H9 (cell line): ENCODE data around the gene IQCN. TPM values are rescaled to one million over a fixed set of nuclear protein-coding genes. Genes with fewer than 3 reads are reported as not detected.

Experiments used
- DNase-seq: peaks from one replicate; pipeline ENCODE4 v3.0.0-alpha.2; 2017
- H2AFZ ChIP-seq: one replicate; pipeline ENCODE4 v1.6.1; 2013; ENCODE audit warnings: mild to moderate bottlenecking, low read length, control low read depth, moderate library complexity
- H2AK5ac ChIP-seq: 2 replicates; pipeline ENCODE4 v1.6.1; 2013; ENCODE audit warnings: low read length, control low read depth, mixed read lengths; ENCODE audit not compliant: insufficient read length
- H2BK120ac ChIP-seq: one replicate; pipeline ENCODE4 v1.6.1; 2013; ENCODE audit warnings: low read depth, mild to moderate bottlenecking, low read length, control low read depth, inconsistent platforms; ENCODE audit not compliant: poor library complexity, severe bottlenecking
- H2BK12ac ChIP-seq: 2 replicates; pipeline ENCODE4 v1.6.1; 2013; ENCODE audit warnings: low read length, control low read depth, mixed read lengths, low read depth; ENCODE audit not compliant: insufficient read length
- H2BK15ac ChIP-seq: 2 replicates; pipeline ENCODE4 v1.6.1; 2013; ENCODE audit warnings: low read depth, low read length, control low read depth
- H2BK20ac ChIP-seq: one replicate; pipeline ENCODE4 v1.6.1; 2013; ENCODE audit warnings: low read depth, mild to moderate bottlenecking, low read length, control low read depth, inconsistent platforms; ENCODE audit not compliant: poor library complexity, severe bottlenecking
- H2BK5ac ChIP-seq: 2 replicates; pipeline ENCODE4 v1.6.1; 2013; ENCODE audit warnings: low read length, control low read depth, mixed read lengths; ENCODE audit not compliant: insufficient read length
- H3K14ac ChIP-seq: 2 replicates; pipeline ENCODE4 v1.6.1; 2013; ENCODE audit warnings: low read length, control low read depth; ENCODE audit not compliant: insufficient read depth
- H3K18ac ChIP-seq: 2 replicates; pipeline ENCODE4 v1.6.1; 2013; ENCODE audit warnings: low read depth, mild to moderate bottlenecking, mixed read lengths, low read length, control low read depth; ENCODE audit not compliant: insufficient read length
- H3K23ac ChIP-seq: 2 replicates; pipeline ENCODE4 v1.6.1; 2013; ENCODE audit warnings: low read length, control low read depth, mixed read lengths, low read depth; ENCODE audit not compliant: insufficient read length
- H3K23me2 ChIP-seq: 2 replicates; pipeline ENCODE4 v1.6.1; 2013; ENCODE audit warnings: low read depth, mild to moderate bottlenecking, mixed read lengths, low read length, control low read depth; ENCODE audit not compliant: insufficient read length, poor library complexity, severe bottlenecking
- H3K27ac ChIP-seq: 2 replicates; pipeline ENCODE4 v1.5.1; 2013; ENCODE audit warnings: low read length, control low read depth, mixed read lengths, low read depth; ENCODE audit not compliant: insufficient read length
- H3K27me3 ChIP-seq: 2 replicates; pipeline ENCODE4 v1.6.1; 2013; ENCODE audit warnings: low read length, control low read depth, inconsistent platforms; ENCODE audit not compliant: insufficient read depth
- H3K4ac ChIP-seq: 2 replicates; pipeline ENCODE4 v1.6.1; 2013; ENCODE audit warnings: low read depth, mild to moderate bottlenecking, control low read depth, inconsistent platforms, low read length, moderate library complexity
- H3K4me1 ChIP-seq: 2 replicates; pipeline ENCODE4 v1.6.1; 2013; ENCODE audit warnings: low read length, control low read depth, inconsistent platforms; ENCODE audit not compliant: insufficient read depth
- H3K4me2 ChIP-seq: 2 replicates; pipeline ENCODE4 v1.6.1; 2013; ENCODE audit warnings: low read length, control low read depth, mixed read lengths; ENCODE audit not compliant: insufficient read length, insufficient read depth
- H3K56ac ChIP-seq: 2 replicates; pipeline ENCODE4 v1.6.1; 2013; ENCODE audit warnings: low read depth, mild to moderate bottlenecking, mixed read lengths, low read length, control low read depth; ENCODE audit not compliant: insufficient read length
- H3K79me1 ChIP-seq: 2 replicates; pipeline ENCODE4 v1.6.1; 2013; ENCODE audit warnings: low read depth, mild to moderate bottlenecking, moderate library complexity, low read length, control low read depth, inconsistent platforms; ENCODE audit not compliant: insufficient read depth, poor library complexity, severe bottlenecking
- H3K79me2 ChIP-seq: 2 replicates; pipeline ENCODE4 v1.6.1; 2013; ENCODE audit warnings: low read length, control low read depth, inconsistent platforms; ENCODE audit not compliant: insufficient read depth
- H3K9ac ChIP-seq: 2 replicates; pipeline ENCODE4 v1.6.1; 2013; ENCODE audit warnings: low read length, control low read depth, mixed read lengths; ENCODE audit not compliant: insufficient read length; ENCODE audit errors: extremely low read depth
- H3K9me3 ChIP-seq: one replicate; pipeline ENCODE4 v1.6.1; 2013; ENCODE audit warnings: low read depth, low read length, inconsistent platforms; ENCODE audit not compliant: control insufficient read depth
- H3T11ph ChIP-seq: one replicate; pipeline ENCODE4 v1.6.1; 2013; ENCODE audit warnings: mild to moderate bottlenecking, low read length, control low read depth, inconsistent platforms
- H4K20me1 ChIP-seq: one replicate; pipeline ENCODE4 v1.6.1; 2013; ENCODE audit not compliant: control insufficient read depth, insufficient read length, insufficient read depth
- H4K5ac ChIP-seq: 2 replicates; pipeline ENCODE4 v1.6.1; 2013; ENCODE audit warnings: low read depth, mild to moderate bottlenecking, mixed read lengths, low read length, control low read depth; ENCODE audit not compliant: insufficient read length
- H4K8ac ChIP-seq: replicated peaks from 2 replicates; pipeline ENCODE4 v1.6.1; 2013; ENCODE audit warnings: low read length, control low read depth, mixed read lengths, low read depth; ENCODE audit not compliant: insufficient read length
- H4K91ac ChIP-seq: 2 replicates; pipeline ENCODE4 v1.6.1; 2013; ENCODE audit warnings: low read depth, mild to moderate bottlenecking, moderate library complexity, mixed read lengths, low read length, control low read depth; ENCODE audit not compliant: insufficient read length
- H3K27ac Mint-ChIP-seq, 3 experiments: 2 replicates in 2 of 3; 3 replicates in 1 of 3; pipeline ENCODE4 v1.8.0; 2020 to 2021; ENCODE audit warnings: mixed read lengths in 3 of 3, mild to moderate bottlenecking in 1 of 3, moderate library complexity in 1 of 3
- H3K27me3 Mint-ChIP-seq: 2 replicates; pipeline ENCODE4 v1.8.0; 2021; ENCODE audit warnings: low read depth, mild to moderate bottlenecking, moderate library complexity, mixed read lengths
- H3K36me3 Mint-ChIP-seq, 3 experiments: 2 replicates in 2 of 3; 3 replicates in 1 of 3; pipeline ENCODE4 v1.8.0; 2020 to 2021; ENCODE audit warnings: low read depth in 3 of 3, mixed read lengths in 3 of 3; ENCODE audit not compliant: insufficient read depth in 1 of 3
- H3K4me1 Mint-ChIP-seq, 2 experiments: 2 replicates each; pipeline ENCODE4 v1.8.0; 2020; ENCODE audit warnings: mixed read lengths in 2 of 2
- H3K4me3 Mint-ChIP-seq, 2 experiments: 2 replicates in 1 of 2; 3 replicates in 1 of 2; pipeline ENCODE4 v1.8.0; 2020 to 2021; ENCODE audit warnings: mild to moderate bottlenecking in 2 of 2, mixed read lengths in 2 of 2, moderate library complexity in 1 of 2
- H3K9me3 Mint-ChIP-seq, 2 experiments: 2 replicates in 1 of 2; 3 replicates in 1 of 2; pipeline ENCODE4 v1.8.0; 2020; ENCODE audit warnings: mild to moderate bottlenecking in 2 of 2, mixed read lengths in 2 of 2, moderate library complexity in 1 of 2
- CTCF ChIP-seq: fragments of 200-600 bp; sonication (generic); conservative IDR thresholded peaks from 3 replicates; pipeline ENCODE4 v1.8.0; 2021; ENCODE audit warnings: antibody characterized with exemption, mild to moderate bottlenecking
- WGBS: extraction: QIAGEN DNeasy Blood & Tissue Kit; methylation state at CpG from one replicate; pipeline ENCODE4 v1.1.7; 2013; ENCODE audit warnings: missing lambda C conversion rate, low lambda C conversion rate, mixed read lengths; ENCODE audit not compliant: insufficient read length; ENCODE audit errors: extremely low coverage; 5-methylcytosine and 5-hydroxymethylcytosine counted together
- total RNA-seq: library from RNA; stranded (reverse); gene quantifications from 2 replicates; pipeline ENCODE4 v1.2.1, GENCODE V29; 2021

The IQCN gene
- total RNA-seq, 1 experiment from 2014 or later, result 0.39 TPM

- Histone ChIP-seq H3K4me1 (no peaks in the 10 kb centered on the region), H2BK20ac (no peak overlapping the region), H3K9ac (peak overlapping the region; percentile 46), H2AK5ac (no peak overlapping the region), H2BK120ac (no peak overlapping the region), H3K14ac (no peak overlapping the region), H2BK12ac (no peak overlapping the region), H3K4ac (no peak overlapping the region), H3K27me3 (no peaks in the 10 kb centered on the region), H3T11ph (no peak overlapping the region), H4K20me1 (no peaks in the 10 kb centered on the region), H3K79me1 (peaks cover 3% of the 10 kb centered on the region), H4K5ac (no peak overlapping the region), H3K18ac (no peak overlapping the region), H3K23ac (no peak overlapping the region), H3K56ac (no peak overlapping the region), H3K4me2 (peak overlapping the region; percentile 59), H2BK15ac (no peak overlapping the region), H2BK5ac (no peak overlapping the region), H4K8ac (no peak overlapping the region), H4K91ac (no peak overlapping the region), H3K9me3 (no peaks in the 10 kb centered on the region), H3K23me2 (peaks cover 7% of the 10 kb centered on the region), H2AFZ (no peak overlapping the region), H3K27ac (no peak overlapping the region), H3K79me2 (peaks cover 9% of the 10 kb centered on the region; the same call in 1 of the 2 replicates)
- H3K36me3 Mint-ChIP-seq, result peaks cover 5 to 27% (median 25%) of the 10 kb centered on the region in 3 experiments; a peak in 6 of 7 replicates
- H3K4me3 Mint-ChIP-seq, result peak overlapping the region; percentile 84 to 94
- peak; percentile 59 for TF ChIP-seq CTCF
- peaks cover 0 to 4% of the 10 kb centered on the region in 2 experiments; a peak in 3 of 5 replicates for H3K9me3 Mint-ChIP-seq
- peaks cover 26 to 31% of the 10 kb centered on the region in 2 experiments for H3K4me1 Mint-ChIP-seq
- no CpG with 5 or more reads among the region's 10 CpGs for WGBS
- H3K27ac Mint-ChIP-seq, result peak overlapping the region; percentile 97 to 100 (median 98); a peak in 4 of 7 replicates
- no peak for DNase-seq
- H3K27me3 Mint-ChIP-seq, result no peaks in the 10 kb centered on the region; the same call in 1 of the 2 replicates
These were observed 4.4 kb upstream of the IQCN start for GRCh38 chr19:18278521-18279265.
